ENCODE measurements around the gene LRRC75B. TPM values are rescaled to one million over a fixed set of nuclear protein-coding genes. Genes with fewer than 3 reads are reported as not detected.

The LRRC75B gene
- total RNA-seq, 1 donor from 2014 or later = 6.2 TPM

DNA sequence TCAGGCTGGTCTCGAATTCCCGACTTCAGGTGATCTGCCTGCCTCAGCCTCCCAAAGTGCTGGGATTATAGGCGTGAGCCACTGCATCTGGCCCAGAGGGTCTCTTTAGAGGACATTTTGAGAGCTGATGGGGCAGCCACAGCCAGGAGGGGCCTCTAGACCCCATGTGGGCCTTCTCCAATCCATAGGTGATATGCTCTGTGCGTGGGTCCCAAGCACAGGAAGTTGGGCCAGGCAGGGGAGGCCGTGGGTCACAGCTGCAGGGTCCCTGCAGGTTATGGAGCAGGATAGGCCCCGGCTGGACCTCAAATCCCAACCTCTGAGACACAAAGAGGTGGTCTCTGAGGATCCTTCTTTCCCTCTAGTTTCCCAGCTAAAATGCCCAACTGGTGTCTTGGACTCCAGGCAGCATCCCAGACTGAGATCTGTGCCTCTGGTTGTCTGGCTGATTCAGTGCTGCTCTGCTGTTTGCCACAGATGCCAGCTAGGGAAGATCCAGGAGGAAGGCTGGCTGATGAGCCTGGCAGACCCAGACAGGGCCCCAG lies 1.5 kb downstream of the LRRC75B start:
- H3K4me3 ChIP-seq (ENCODE audit: insufficient read depth, low read depth, low read length) = no peak overlapping the region
- peak overlapping the region; percentile 40 for H3K4me3 Mint-ChIP-seq (ENCODE audit: unreplicated experiment)
- no peak overlapping the region for H3K27ac ChIP-seq (ENCODE audit: low read depth, low read length)
- no peaks in the 10 kb centered on the region for H3K79me2 ChIP-seq (ENCODE audit: insufficient read depth, low read length)
- H4K20me1 ChIP-seq (ENCODE audit: insufficient read depth, low read length) = no peaks in the 10 kb centered on the region
- no peaks in the 10 kb centered on the region for H3K27me3 Mint-ChIP-seq (ENCODE audit: low read depth, unreplicated experiment)
- no peak overlapping the region for H2AFZ ChIP-seq (ENCODE audit: low read depth, low read length)
- H3K4me1 Mint-ChIP-seq (ENCODE audit: low read depth, unreplicated experiment) = peaks cover 4% of the 10 kb centered on the region
- no peaks in the 10 kb centered on the region for H3K9me3 ChIP-seq (ENCODE audit: insufficient read depth, low read depth, low read length)
- no peak overlapping the region for H3K4me2 ChIP-seq (ENCODE audit: low read length)
- H3K36me3 ChIP-seq (ENCODE audit: insufficient read depth, low read length) = no peaks in the 10 kb centered on the region
- peaks cover 1% of the 10 kb centered on the region for H3K36me3 Mint-ChIP-seq (ENCODE audit: low read depth, unreplicated experiment)
- FAIRE-seq (no peak), DNase-seq (ENCODE audit: low read depth) (no peak)
- TF ChIP-seq CTCF (IDR thresholded peaks at IDR 0.05; ENCODE audit: insufficient read depth, low read depth, low read length) (no peak), EZH2 (IDR thresholded peaks at IDR 0.05; ENCODE audit: insufficient read depth, low read length) (no peak)
- H3K9me3 Mint-ChIP-seq (ENCODE audit: unreplicated experiment) = no peaks in the 10 kb centered on the region
- H3K27ac Mint-ChIP-seq (ENCODE audit: unreplicated experiment) = no peak overlapping the region
- H3K9ac ChIP-seq (ENCODE audit: low read length) = no peak overlapping the region
- H3K27me3 ChIP-seq (ENCODE audit: insufficient read depth, low read length) = no peaks in the 10 kb centered on the region
- H3K4me1 ChIP-seq (ENCODE audit: insufficient read depth, low read length) = peaks cover 14% of the 10 kb centered on the region

DNA sequence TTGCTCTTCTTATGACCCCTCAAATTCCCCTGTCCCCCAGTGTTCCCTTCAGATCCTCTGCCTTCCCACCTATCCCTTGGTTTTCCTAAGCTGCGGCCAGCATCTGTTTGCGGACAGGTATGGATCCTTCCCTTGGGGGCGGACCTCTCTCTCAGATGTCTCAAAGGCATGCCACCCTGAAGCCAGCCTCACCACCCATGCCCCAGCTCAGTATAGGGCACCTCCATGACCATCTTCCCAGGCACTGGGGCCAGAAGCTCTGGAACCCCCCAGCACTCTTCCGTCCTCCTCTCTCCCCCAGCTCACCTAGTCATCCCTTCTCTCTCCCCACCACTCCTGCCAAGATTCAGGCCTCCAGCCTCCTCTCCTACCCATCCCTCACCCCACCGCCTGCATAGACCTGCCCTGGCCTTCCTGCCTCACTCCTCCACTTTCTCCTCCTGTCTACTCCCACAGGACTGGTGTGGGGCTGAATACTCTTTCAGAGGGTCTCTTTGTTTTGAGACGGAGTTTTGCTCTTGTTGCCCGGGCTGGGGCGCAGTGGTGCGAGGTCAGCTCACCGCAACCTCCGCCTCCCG lies 2.2 kb downstream of the LRRC75B start:
- Histone ChIP-seq H3K79me2 (ENCODE audit: insufficient read depth, low read length) (no peaks in the 10 kb centered on the region), H3K9ac (ENCODE audit: low read length) (no peak overlapping the region), H3K27ac (ENCODE audit: low read depth, low read length) (no peak overlapping the region), H3K9me3 (ENCODE audit: insufficient read depth, low read depth, low read length) (no peaks in the 10 kb centered on the region), H3K4me3 (ENCODE audit: insufficient read depth, low read depth, low read length) (no peak overlapping the region), H3K36me3 (ENCODE audit: insufficient read depth, low read length) (no peaks in the 10 kb centered on the region), H3K4me1 (ENCODE audit: insufficient read depth, low read length) (peaks cover 14% of the 10 kb centered on the region), H3K27me3 (ENCODE audit: insufficient read depth, low read length) (no peaks in the 10 kb centered on the region), H4K20me1 (ENCODE audit: insufficient read depth, low read length) (no peaks in the 10 kb centered on the region), H2AFZ (ENCODE audit: low read depth, low read length) (no peak overlapping the region), H3K4me2 (ENCODE audit: low read length) (no peak overlapping the region)
- TF ChIP-seq CTCF (IDR thresholded peaks at IDR 0.05; ENCODE audit: insufficient read depth, low read depth, low read length) (no peak), EZH2 (IDR thresholded peaks at IDR 0.05; ENCODE audit: insufficient read depth, low read length) (no peak)
- FAIRE-seq = no peak
- no peak overlapping the region for H3K4me3 Mint-ChIP-seq (ENCODE audit: unreplicated experiment)
- peaks cover 4% of the 10 kb centered on the region for H3K4me1 Mint-ChIP-seq (ENCODE audit: low read depth, unreplicated experiment)
- no peak for DNase-seq (ENCODE audit: low read depth)
- no peaks in the 10 kb centered on the region for H3K27me3 Mint-ChIP-seq (ENCODE audit: low read depth, unreplicated experiment)
- peaks cover 1% of the 10 kb centered on the region for H3K36me3 Mint-ChIP-seq (ENCODE audit: low read depth, unreplicated experiment)
- H3K9me3 Mint-ChIP-seq (ENCODE audit: unreplicated experiment) = no peaks in the 10 kb centered on the region
- no peak overlapping the region for H3K27ac Mint-ChIP-seq (ENCODE audit: unreplicated experiment)

DNA sequence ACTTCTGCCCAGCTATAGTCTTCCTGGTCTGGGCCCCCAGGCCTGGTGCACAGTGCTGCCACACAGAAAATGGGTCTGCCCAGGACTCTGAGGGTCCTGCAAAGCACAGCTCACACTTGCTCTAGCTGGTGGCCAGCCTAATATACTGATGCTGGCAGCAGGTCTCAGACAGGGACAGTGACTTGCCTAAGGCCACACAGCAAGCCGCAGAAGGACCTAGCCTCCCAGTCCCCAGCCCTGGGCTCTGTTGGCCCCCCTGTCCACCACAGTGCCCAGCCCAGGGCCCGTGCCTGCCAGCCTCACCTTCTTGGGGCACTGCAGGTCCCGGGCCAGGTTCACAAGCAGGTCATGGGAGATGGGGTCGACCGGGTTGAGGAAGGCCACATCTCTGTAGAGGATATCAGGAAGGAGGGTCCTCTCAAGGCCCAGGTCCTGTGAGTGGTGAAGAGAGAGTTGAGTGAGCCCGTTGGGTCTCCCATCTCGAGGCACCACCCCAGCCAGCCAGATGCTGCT lies 3.3 kb downstream of the LRRC75B start:
- Histone ChIP-seq H3K4me1 (ENCODE audit: insufficient read depth, low read length) (peaks cover 14% of the 10 kb centered on the region), H3K36me3 (ENCODE audit: insufficient read depth, low read length) (no peaks in the 10 kb centered on the region), H4K20me1 (ENCODE audit: insufficient read depth, low read length) (no peaks in the 10 kb centered on the region), H3K79me2 (ENCODE audit: insufficient read depth, low read length) (no peaks in the 10 kb centered on the region), H3K27me3 (ENCODE audit: insufficient read depth, low read length) (no peaks in the 10 kb centered on the region), H3K9ac (ENCODE audit: low read length) (no peak overlapping the region), H3K4me3 (ENCODE audit: insufficient read depth, low read depth, low read length) (no peak overlapping the region), H3K9me3 (ENCODE audit: insufficient read depth, low read depth, low read length) (no peaks in the 10 kb centered on the region), H3K4me2 (ENCODE audit: low read length) (no peak overlapping the region), H2AFZ (ENCODE audit: low read depth, low read length) (no peak overlapping the region), H3K27ac (ENCODE audit: low read depth, low read length) (no peak overlapping the region)
- DNase-seq (ENCODE audit: low read depth) = no peak
- no peak for FAIRE-seq
- H3K36me3 Mint-ChIP-seq (ENCODE audit: low read depth, unreplicated experiment) = peaks cover 1% of the 10 kb centered on the region
- TF ChIP-seq EZH2 (IDR thresholded peaks at IDR 0.05; ENCODE audit: insufficient read depth, low read length) (no peak), CTCF (IDR thresholded peaks at IDR 0.05; ENCODE audit: insufficient read depth, low read depth, low read length) (no peak)
- H3K4me1 Mint-ChIP-seq (ENCODE audit: low read depth, unreplicated experiment) = peaks cover 4% of the 10 kb centered on the region
- no peak overlapping the region for H3K4me3 Mint-ChIP-seq (ENCODE audit: unreplicated experiment)
- H3K9me3 Mint-ChIP-seq (ENCODE audit: unreplicated experiment) = no peaks in the 10 kb centered on the region
- H3K27me3 Mint-ChIP-seq (ENCODE audit: low read depth, unreplicated experiment) = no peaks in the 10 kb centered on the region
- H3K27ac Mint-ChIP-seq (ENCODE audit: unreplicated experiment) = no peak overlapping the region

Data from astrocyte (in vitro differentiated cells and primary cell).